SW 1271 (cell line): ENCODE results near the gene CPNE8.
"Not testable (repeated sequence)": the region's sequence is repeated elsewhere in the genome, so short reads cannot be mapped to it uniquely, and the experiment has no call there.

ENCODE experiments used
- DNase-seq, 2 experiments: peaks; one replicate each; lab custom pipeline; 2025; lab: John Stamatoyannopoulos, UW

The CPNE8 gene

GRCh38 chr12:38825006-38825405 lies 80.4 kb downstream of the CPNE8 start:
- DNase-seq, result no peak

GRCh38 chr12:38823738-38824137 lies 81.7 kb downstream of the CPNE8 start:
- no peak for DNase-seq

GRCh38 chr12:38823314-38823713 lies 82.1 kb downstream of the CPNE8 start:
- no peak for DNase-seq

- no peak for DNase-seq
Measured at GRCh38 chr12:38817942-38818341, 87.4 kb downstream of the CPNE8 start.

- no peak for DNase-seq
Measured at GRCh38 chr12:38813923-38814322, 91.5 kb downstream of the CPNE8 start.

- no peak for DNase-seq
Measured at GRCh38 chr12:38811814-38812356, 93.5 kb downstream of the CPNE8 start.

GRCh38 chr12:38809832-38810231 lies 95.6 kb downstream of the CPNE8 start:
- no peak for DNase-seq

GRCh38 chr12:38788106-38788505 lies 117.3 kb downstream of the CPNE8 start:
- no peak for DNase-seq

GRCh38 chr12:38785381-38785780 lies 120.0 kb downstream of the CPNE8 start:
- DNase-seq, result no peak

DNA sequence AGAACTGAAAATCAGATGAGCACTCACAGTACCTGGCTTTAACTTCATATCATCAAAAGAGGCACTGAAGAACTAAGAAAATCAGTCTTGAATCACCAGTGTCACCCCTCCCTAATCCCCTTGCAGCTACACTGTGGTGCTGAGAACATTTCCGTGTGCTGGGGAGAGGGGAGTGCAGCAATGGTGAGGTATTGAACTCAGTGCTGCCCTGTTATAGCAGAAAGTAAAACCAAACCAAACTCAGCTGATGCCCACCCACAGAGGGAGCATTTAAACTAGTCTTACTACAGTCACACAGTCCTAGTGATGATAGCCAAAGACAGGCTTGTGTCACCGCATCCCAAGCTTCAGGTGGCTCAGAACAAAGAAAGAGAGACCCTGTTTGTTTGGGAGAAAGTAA lies 122.1 kb downstream of the CPNE8 start:
- no peak for DNase-seq

GRCh38 chr12:38782359-38782758 lies 123.0 kb downstream of the CPNE8 start:
- no peak for DNase-seq

GRCh38 chr12:38776647-38777046 lies 128.7 kb downstream of the CPNE8 start:
- no peak for DNase-seq

GRCh38 chr12:38775457-38775856 lies 129.9 kb downstream of the CPNE8 start:
- DNase-seq, result no peak

DNA sequence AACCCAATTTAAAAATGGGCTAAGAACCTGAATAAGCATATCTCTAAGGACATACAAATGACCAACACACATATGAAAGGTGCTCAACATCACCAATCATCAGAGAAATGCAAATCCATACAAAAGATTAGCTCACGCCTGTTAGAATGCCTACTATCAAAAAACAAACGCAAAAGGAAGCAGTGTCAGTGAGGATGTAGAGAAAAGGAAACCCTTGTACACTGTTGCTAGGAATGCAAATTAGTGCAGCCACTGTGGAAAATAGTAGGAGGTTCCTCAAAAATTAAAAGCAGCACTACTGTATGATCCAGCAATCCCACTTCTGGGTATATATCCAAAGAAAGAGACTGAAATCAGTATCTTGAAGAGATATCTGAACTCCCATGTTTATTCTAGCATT lies 133.0 kb downstream of the CPNE8 start:
- no peak for DNase-seq

GRCh38 chr12:38771871-38772270 lies 133.5 kb downstream of the CPNE8 start:
- DNase-seq, result no peak

GRCh38 chr12:38761636-38762342 lies 143.6 kb downstream of the CPNE8 start:
- DNase-seq, result no peak

DNA sequence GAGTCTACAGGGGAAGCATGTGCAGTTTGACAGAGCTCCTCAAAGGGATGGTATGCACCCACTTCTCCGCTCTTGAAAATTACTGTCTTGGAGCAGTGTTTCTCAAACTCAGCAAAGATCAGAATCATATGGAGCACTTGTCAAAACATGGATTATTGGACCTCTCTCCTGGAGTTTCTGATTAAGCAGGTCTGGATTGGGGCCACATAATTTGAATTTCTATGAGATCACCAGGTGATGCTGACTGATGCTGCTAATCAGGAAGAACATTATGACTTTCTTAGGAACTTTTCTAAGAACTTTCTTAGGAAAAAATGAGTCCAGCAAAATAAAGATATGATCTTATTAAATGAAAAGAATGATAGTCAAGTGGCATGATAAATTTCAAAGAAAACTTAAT lies 144.3 kb downstream of the CPNE8 start:
- DNase-seq, result no peak

- DNase-seq, result no peak
Measured at GRCh38 chr12:38759621-38760020, 145.8 kb downstream of the CPNE8 start.

DNA sequence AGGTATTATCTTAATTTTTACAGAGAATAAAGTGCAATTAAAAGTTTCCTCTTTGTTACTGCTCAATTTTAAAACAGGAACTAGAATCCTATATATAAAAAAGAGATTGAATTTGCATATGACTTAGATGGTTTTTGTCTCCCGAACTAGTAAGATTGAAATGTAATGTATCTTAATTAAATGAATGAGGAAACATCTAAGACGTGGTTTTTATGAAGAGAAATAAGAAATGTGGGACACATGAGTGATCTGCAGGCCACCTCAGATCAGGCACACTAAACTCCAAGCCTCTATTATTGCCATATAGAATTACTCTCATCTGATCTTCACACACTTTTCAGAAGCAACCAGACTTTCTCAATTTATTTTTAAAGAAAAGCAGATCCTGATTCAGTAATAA lies 158.6 kb downstream of the CPNE8 start:
- no peak for DNase-seq

- DNase-seq, result no peak
Measured at GRCh38 chr12:38745601-38746000, 159.8 kb downstream of the CPNE8 start.

DNA sequence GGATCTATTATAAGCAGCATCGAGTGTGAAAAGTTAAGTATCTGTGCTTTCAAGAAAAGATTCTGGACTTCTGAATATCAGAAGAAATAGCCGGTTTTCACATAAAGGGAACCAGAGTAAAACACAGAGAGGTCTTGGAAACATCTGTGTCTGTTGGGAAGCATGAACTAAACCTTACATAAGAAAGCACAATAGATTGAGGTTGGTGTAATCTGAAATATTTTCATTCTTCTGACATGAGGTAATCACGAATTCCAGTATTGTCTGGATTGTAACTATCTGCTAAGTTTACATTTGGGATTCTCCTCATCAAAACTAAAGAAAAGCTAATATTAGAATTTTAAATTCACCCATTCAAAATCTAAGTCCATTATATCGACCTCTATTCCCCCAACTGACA lies 161.3 kb downstream of the CPNE8 start:
- DNase-seq, result no peak

DNA sequence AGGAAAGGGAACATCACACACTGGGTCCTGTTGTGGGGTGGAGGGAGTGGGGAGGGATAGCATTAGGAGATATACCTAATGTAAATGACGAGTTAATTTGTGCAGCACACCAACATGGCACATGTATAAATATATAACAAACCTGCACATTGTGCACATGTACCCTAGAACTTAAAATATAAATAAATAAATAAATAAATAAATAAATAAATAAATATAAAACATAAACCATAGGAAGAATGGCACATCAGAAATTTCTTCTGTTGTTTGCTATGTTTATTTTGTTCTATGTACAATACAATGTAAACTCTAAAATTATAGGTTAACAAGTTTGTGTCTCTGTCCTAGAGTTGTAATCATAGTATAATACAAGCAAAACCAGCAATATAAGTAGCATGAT lies 162.9 kb downstream of the CPNE8 start:
- not testable (repeated sequence) for DNase-seq

- DNase-seq, result no peak
Measured at GRCh38 chr12:38736821-38737220, 168.6 kb downstream of the CPNE8 start.

DNA sequence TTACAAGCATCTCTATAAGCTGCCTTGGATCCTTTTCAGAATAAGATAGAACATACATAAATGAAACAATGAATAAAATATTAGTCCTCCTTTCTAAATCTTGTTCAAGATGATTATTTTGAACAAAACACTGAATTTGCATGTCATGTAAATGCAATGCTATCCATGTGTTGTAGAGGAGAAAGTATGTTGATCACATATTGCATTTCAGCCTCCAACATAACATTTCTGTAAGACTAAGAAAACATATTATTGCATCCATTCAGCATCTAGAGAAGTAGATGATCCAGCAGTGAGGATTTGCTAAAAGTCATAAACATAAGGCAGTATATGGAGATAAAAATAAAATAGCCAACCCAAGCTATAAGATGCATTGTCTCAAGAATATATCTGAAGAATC lies 172.6 kb downstream of the CPNE8 start:
- no peak for DNase-seq
